DLD1 (cell line): Measurements from ENCODE around the gene RBM23.
"Not testable (repeated sequence)": the region's sequence is repeated elsewhere in the genome, so short reads cannot be mapped to it uniquely, and the experiment has no call there.

Experiments used
- in situ Hi-C: cut with HindIII; loops from 2 replicates; pipeline ENCODE4 v1.10.0; 2017; ENCODE audit warnings: low sequenced_read_pairs

The RBM23 gene

GRCh38 chr14:22918804-22919600, at the start of gene RBM23:
Gene RBM23 (minus strand): TSS chr14:22919149.
- in situ Hi-C loops, result no loop called here

GRCh38 chr14:22966783-22967269, 47.9 kb upstream of the RBM23 start:
- in situ Hi-C loops, result no loop called here

GRCh38 chr14:22965916-22966782, 47.2 kb upstream of the RBM23 start:
- in situ Hi-C loops, result not testable (repeated sequence)

- in situ Hi-C loops, result no loop called here
Measured at GRCh38 chr14:22962061-22962676, 43.2 kb upstream of the RBM23 start.

GRCh38 chr14:22955702-22956569, 37.0 kb upstream of the RBM23 start:
- in situ Hi-C loops, result no loop called here

DNA sequence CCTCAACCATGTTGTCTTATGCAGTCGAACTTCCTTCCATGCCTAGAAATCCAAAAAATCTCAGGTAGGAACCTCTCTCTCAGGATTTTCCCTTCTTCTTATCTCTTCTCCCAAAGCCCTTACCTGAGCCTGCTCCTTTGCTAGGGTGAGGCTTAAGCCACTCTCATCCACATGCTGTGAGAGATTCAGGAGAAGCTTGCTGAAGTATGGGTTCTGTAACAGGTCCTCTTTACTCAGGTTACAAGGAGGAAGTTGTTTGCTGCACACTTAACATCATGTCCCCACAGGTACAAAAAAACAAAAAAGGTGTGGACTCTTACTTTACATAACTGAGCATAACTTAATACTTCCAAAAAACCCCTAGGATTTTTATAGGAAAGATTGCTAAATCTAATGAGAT, 33.5 kb upstream of the RBM23 start:
- in situ Hi-C loops, result no loop called here

- in situ Hi-C loops, result not testable (repeated sequence)
Measured at GRCh38 chr14:22951795-22952194, 32.8 kb upstream of the RBM23 start.

- in situ Hi-C loops, result no loop called here
Measured at GRCh38 chr14:22945642-22946041, 26.7 kb upstream of the RBM23 start.

DNA sequence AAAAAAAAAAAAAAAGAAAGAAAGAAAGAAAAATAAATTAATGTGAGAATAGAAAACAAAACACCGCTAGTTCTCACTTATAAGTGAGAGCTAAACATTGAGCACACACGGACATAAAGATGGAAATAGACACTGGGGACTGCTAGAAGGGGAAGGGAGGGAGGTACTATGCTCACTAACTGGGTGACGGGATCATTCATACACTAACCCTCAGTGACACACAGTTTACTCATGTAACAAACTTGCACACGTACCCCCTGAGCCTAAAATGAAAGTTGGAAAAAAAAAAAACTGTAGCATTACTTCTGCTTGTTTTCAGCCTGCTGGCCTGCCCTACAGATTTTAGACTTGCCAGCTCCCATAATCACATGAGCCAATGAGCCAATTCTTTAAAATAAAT, 20.7 kb upstream of the RBM23 start:
- in situ Hi-C loops, result no loop called here

DNA sequence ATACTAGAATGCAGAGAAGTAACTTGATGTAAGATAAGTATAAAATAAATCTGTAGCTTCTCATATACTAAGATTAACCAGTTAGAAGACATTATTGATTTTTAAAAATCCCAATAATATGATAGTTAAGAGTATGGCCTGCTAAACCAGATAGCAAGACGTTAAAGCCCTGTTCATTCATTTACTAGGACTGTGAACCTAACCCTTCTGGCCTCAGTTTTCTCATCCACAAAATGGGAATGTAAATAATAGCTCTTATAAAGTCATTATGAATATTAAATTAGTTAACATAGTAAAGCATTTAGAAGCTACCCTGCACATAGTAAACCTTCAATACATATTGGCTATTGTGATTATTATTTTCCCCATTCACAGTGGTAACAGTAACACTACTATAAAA, 16.2 kb upstream of the RBM23 start:
- in situ Hi-C loops, result no loop called here

GRCh38 chr14:22932146-22932545, 13.2 kb upstream of the RBM23 start:
- in situ Hi-C loops, result no loop called here

DNA sequence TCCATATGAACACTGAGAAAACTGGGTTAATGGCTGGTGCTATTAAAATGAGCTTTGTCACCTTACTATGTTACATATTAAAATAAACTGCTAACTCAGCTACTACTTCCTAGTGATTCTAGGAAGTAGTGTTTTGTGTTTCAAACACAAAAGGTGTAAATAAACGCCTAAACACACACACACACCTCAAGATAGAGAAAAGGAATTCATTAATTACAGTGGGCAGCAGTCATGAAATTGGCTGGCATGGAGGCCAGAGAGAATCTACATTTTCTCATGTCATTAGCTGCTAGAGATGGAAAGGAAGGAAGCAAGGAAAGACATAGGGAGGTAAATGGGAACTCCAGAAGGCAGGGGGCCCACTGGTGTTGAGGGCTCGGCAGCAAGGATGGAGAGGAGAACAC, 11.0 kb upstream of the RBM23 start:
- in situ Hi-C loops, result no loop called here

GRCh38 chr14:22929104-22929960, 10.4 kb upstream of the RBM23 start, which contains the start of gene PRMT5:
Gene PRMT5 (minus strand): TSS chr14:22929376. CDS start chr14:22929361, 15 bp downstream.
- in situ Hi-C loops, result no loop called here

GRCh38 chr14:22928237-22929103, 9.5 kb upstream of the RBM23 start:
- in situ Hi-C loops, result no loop called here

- in situ Hi-C loops, result no loop called here
Measured at GRCh38 chr14:22926316-22926715, 7.4 kb upstream of the RBM23 start.

DNA sequence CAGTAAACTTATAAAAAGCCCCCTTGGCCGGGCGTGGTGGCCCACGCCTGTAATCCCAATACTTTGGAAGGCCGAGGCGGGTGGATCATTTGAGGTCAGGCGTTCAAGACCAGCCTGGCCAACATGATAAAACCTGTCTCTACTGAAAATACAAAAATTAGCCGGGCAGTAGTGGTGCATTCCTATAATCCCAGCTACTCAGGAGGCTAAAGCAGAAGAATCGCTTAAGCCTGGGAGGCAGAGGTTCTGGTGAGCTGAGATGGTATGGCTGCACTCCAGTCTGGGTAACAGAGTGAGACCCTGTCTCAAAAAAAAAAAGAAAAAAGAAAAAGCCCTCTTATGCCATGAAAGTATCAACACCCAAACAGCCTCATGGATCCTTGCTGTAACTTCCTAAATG, 6.6 kb upstream of the RBM23 start:
- in situ Hi-C loops, result no loop called here

DNA sequence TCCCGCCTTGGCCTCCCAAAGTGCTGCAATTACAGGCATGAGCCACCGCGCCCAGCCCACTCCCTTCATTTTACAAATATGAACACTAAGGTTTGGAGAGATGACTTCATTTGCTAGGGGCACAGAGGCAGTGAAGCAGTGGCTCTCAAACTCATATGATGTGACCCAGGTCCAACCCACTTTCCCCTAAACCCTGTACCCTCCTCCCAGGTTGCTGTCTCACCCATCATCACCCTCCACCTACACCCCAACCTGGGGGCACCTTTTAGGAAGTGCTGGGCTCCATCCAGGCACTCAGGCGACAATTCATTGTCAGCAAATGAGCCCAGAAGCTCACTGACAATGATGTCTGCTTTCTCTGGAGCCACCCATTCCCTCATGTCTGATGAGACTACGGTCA, 4.8 kb upstream of the RBM23 start:
- in situ Hi-C loops, result no loop called here

DNA sequence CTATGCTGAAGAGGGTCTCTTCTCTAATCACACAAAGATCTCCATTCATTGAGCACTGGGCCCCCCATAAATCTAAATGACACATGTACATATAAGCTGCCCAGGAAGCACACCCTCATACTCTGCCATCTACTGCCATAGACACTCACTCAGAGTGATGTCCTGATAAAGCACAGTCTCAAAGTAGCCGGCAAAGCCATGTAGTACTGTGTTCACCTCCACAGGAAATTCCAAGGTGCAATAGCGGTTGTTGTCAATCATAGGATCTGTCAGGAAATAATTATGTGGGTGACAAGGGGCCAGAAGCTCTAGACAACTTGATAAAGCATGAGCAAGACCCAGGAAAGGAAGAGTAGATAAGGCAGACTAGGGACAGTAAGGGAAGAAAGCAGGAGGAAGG, 3.3 kb upstream of the RBM23 start:
- in situ Hi-C loops, result no loop called here

DNA sequence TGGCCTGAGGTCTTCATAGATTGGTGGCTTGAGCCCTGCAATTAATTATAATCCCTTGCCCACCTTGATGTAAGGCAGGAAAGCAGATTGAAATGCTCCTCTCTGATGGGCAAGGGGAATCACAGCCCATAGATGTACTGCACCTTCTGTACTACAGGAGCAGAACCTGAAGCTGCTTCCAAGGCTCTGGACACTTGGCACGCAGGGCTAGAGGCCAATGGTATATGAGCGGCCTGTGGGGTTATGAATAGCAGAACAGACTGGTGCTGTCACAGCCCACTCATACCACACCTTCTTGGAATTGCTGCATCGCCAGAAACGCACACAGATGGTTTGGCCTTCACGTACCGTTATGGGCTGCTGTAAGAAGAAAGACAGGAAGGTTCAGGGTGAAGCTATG, 1.7 kb upstream of the RBM23 start:
- in situ Hi-C loops, result no loop called here
